SK-N-SH treated with all-trans-retinoic acid at 6 μM for 48 hours (cell line): ENCODE data around the gene ARHGEF40.

ENCODE experiments used
- ATAC-seq: fragments of 200-7000 bp; cut with Tn5 transposase; 3 replicates; pipeline ENCODE4 v1.9.1; 2020; ENCODE audit warnings: mild to moderate bottlenecking, moderate library complexity
- ARNTL ChIP-seq: fragments of 450-650 bp; formaldehyde crosslinking; IDR thresholded peaks from 2 replicates; pipeline ENCODE4 v1.5.0; 2020; ENCODE audit warnings: low read depth, mild to moderate bottlenecking, moderate library complexity, borderline replicate concordance
- BACH2 ChIP-seq: fragments of 250-450 bp; sonication (Bioruptor Pico); IDR thresholded peaks from 2 replicates; pipeline ENCODE4 v1.9.0; 2021; ENCODE audit warnings: mild to moderate bottlenecking, borderline replicate concordance
- CSDC2 ChIP-seq: fragments of 250-450 bp; sonication (Bioruptor Pico); IDR thresholded peaks from 2 replicates; pipeline ENCODE4 v1.5.0; 2020; ENCODE audit warnings: mild to moderate bottlenecking, moderate library complexity
- ESRRG ChIP-seq: fragments of 250-450 bp; sonication (Bioruptor Pico); IDR thresholded peaks from 2 replicates; pipeline ENCODE4 v1.6.1; 2021; ENCODE audit warnings: mild to moderate bottlenecking
- GLIS3 ChIP-seq: fragments of 250-450 bp; sonication (Bioruptor Pico); IDR thresholded peaks from 2 replicates; pipeline ENCODE4 v1.5.0; 2020; ENCODE audit warnings: mild to moderate bottlenecking, moderate library complexity
- ISL1 ChIP-seq: fragments of 250-450 bp; sonication (Bioruptor Pico); IDR thresholded peaks from 2 replicates; pipeline ENCODE4 v2.1.2; 2022; ENCODE audit warnings: mild to moderate bottlenecking, moderate library complexity
- OSR1 ChIP-seq: fragments of 250-450 bp; sonication (Bioruptor Pico); IDR thresholded peaks from 2 replicates; pipeline ENCODE4 v1.8.0; 2022; ENCODE audit warnings: moderate library complexity, mild to moderate bottlenecking, inconsistent platforms
- PPARA ChIP-seq: fragments of 250-450 bp; sonication (Bioruptor Pico); IDR thresholded peaks from 2 replicates; pipeline ENCODE4 v1.5.0; 2020; ENCODE audit warnings: mild to moderate bottlenecking, borderline replicate concordance
- RARB ChIP-seq: fragments of 250-450 bp; sonication (Bioruptor Pico); IDR thresholded peaks from 2 replicates; pipeline ENCODE4 v1.8.0; 2021; ENCODE audit warnings: mild to moderate bottlenecking, moderate library complexity
- SNAI2 ChIP-seq: fragments of 250-450 bp; sonication (Bioruptor Pico); IDR thresholded peaks from 2 replicates; pipeline ENCODE4 v1.5.0; 2020; ENCODE audit warnings: mild to moderate bottlenecking, moderate library complexity
- TCF4 ChIP-seq: fragments of 250-450 bp; sonication (Bioruptor Pico); IDR thresholded peaks from 2 replicates; pipeline ENCODE4 v1.8.0; 2021; ENCODE audit warnings: mild to moderate bottlenecking, moderate library complexity, borderline replicate concordance
- TOX ChIP-seq: fragments of 250-450 bp; sonication (Bioruptor Pico); IDR thresholded peaks from 2 replicates; pipeline ENCODE4 v1.8.0; 2021; ENCODE audit warnings: mild to moderate bottlenecking, moderate library complexity, borderline replicate concordance
- ZC3H10 ChIP-seq: fragments of 250-450 bp; sonication (Bioruptor Pico); IDR thresholded peaks from 2 replicates; pipeline ENCODE4 v1.5.1; 2021; ENCODE audit warnings: mild to moderate bottlenecking, moderate library complexity
- ZFP3 ChIP-seq: fragments of 250-450 bp; sonication (Bioruptor Pico); IDR thresholded peaks from 2 replicates; pipeline ENCODE4 v1.5.0; 2020; ENCODE audit warnings: mild to moderate bottlenecking, moderate library complexity
- ZFP30 ChIP-seq: fragments of 450-650 bp; formaldehyde crosslinking; IDR thresholded peaks from 2 replicates; pipeline ENCODE4 v1.5.0; 2022; ENCODE audit warnings: mild to moderate bottlenecking, moderate library complexity
- ZNF565 ChIP-seq: fragments of 450-650 bp; formaldehyde crosslinking; conservative IDR thresholded peaks from 2 replicates; pipeline ENCODE4 v1.5.0; 2020; ENCODE audit warnings: low read depth, mild to moderate bottlenecking, moderate library complexity
- ZNF70 ChIP-seq: fragments of 450-650 bp; formaldehyde crosslinking; IDR thresholded peaks from 2 replicates; pipeline ENCODE4 v1.5.0; 2020; ENCODE audit warnings: mild to moderate bottlenecking, moderate library complexity
- ZNF8 ChIP-seq: fragments of 450-650 bp; formaldehyde crosslinking; IDR thresholded peaks from 2 replicates; pipeline ENCODE4 v1.5.0; 2020; ENCODE audit warnings: mild to moderate bottlenecking, moderate library complexity
- TF ChIP-seq, protein P1 (sequence below): fragments of 250-450 bp; sonication (Bioruptor Pico); IDR thresholded peaks from 2 replicates; pipeline ENCODE4 v1.5.1; 2021; ENCODE audit warnings: mild to moderate bottlenecking, moderate library complexity
- TF ChIP-seq, protein P2 (sequence below): fragments of 250-450 bp; sonication (Bioruptor Pico); IDR thresholded peaks from 2 replicates; pipeline ENCODE4 v1.8.0; 2020; ENCODE audit warnings: mild to moderate bottlenecking, moderate library complexity, borderline replicate concordance
- TF ChIP-seq, protein P3 (sequence below): fragments of 250-450 bp; sonication (Bioruptor Pico); IDR thresholded peaks from 2 replicates; pipeline ENCODE4 v1.8.0; 2021; ENCODE audit warnings: low read depth, mild to moderate bottlenecking, moderate library complexity, borderline replicate concordance
- TF ChIP-seq, protein P4 (sequence below): fragments of 250-450 bp; sonication (Bioruptor Pico); IDR thresholded peaks from 2 replicates; pipeline ENCODE4 v1.5.1; 2020; ENCODE audit warnings: low read depth, mild to moderate bottlenecking, moderate library complexity

Gene ARHGEF40

DNA sequence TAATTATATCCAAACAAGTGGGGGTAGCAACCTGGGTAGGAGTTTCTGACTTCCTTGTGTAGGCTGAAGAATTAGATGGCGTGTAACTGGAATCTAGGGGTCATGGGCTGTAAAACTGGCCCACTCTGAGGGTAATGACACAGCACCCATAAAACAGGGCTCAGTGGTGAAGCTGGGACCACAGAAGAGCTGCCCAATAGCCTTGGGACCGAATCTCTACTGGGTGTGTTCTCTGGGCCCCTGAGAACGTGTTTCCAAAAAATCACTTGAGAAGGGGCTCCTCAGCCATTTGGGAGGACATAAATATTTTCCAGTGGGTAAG is 8.8 kb upstream of the ARHGEF40 start:
- ATAC-seq = no peak
- TF ChIP-seq ZNF8 (CRISPR knock-in tag) (no peak), ZNF70 (CRISPR knock-in tag) (no peak), CSDC2 (CRISPR knock-in tag) (no peak), SNAI2 (CRISPR knock-in tag) (no peak)
- TF ChIP-seq, protein P1, sequence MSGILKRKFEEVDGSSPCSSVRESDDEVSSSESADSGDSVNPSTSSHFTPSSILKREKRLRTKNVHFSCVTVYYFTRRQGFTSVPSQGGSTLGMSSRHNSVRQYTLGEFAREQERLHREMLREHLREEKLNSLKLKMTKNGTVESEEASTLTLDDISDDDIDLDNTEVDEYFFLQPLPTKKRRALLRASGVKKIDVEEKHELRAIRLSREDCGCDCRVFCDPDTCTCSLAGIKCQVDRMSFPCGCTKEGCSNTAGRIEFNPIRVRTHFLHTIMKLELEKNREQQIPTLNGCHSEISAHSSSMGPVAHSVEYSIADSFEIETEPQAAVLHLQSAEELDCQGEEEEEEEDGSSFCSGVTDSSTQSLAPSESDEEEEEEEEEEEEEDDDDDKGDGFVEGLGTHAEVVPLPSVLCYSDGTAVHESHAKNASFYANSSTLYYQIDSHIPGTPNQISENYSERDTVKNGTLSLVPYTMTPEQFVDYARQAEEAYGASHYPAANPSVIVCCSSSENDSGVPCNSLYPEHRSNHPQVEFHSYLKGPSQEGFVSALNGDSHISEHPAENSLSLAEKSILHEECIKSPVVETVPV (CRISPR knock-in tag) = no peak

DNA sequence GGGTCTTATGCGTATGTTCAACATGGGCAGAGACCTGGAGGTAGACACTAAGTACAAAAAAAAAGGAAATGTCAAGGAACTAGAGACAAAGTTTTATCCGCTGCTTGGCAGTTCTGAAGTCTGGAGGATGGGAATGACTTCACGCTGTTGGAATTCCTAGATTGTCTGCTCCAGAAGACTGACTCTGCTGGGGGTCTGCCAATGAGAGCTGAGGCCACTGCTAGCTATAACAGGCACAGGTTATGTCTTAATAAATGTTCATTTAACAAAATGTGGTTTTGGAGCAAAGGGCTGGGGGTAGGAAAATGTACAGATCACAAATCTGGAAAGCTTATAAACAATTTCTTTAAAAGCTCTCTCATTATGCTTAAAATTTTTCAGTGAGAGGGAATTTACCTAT is 6.6 kb upstream of the ARHGEF40 start:
- no peak for TF ChIP-seq GLIS3 (CRISPR knock-in tag)
- peak; percentile 83 for ATAC-seq

DNA sequence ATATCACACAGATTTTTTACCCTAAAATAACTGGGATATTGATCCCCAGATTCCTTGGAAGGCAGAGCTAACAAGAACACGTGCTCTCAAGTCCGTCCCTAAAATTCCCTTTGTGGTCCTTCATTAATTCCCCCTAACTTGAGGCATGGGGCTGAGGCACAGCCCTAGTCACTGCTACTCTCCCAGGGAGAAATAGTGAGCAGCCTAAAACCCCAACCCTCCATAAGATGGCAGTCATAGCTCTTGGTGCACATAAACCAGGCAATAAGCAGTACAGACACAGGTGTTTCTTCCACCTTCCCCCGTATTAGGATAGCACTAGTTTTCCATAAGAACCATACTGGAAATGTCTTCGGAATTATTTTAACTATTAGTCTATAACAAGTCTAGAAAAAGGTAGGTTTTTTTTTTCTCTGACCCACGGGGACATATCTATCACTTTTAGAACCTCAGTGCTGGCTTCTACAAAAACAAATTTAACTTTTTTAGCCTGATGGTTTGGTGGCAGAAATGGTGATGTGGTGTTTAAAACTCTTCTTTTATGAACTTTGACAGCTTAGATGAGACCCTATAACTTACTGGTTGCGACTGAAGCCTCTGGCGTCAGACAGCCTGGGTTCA is 3.1 kb upstream of the ARHGEF40 start:
- TF ChIP-seq, protein P2, sequence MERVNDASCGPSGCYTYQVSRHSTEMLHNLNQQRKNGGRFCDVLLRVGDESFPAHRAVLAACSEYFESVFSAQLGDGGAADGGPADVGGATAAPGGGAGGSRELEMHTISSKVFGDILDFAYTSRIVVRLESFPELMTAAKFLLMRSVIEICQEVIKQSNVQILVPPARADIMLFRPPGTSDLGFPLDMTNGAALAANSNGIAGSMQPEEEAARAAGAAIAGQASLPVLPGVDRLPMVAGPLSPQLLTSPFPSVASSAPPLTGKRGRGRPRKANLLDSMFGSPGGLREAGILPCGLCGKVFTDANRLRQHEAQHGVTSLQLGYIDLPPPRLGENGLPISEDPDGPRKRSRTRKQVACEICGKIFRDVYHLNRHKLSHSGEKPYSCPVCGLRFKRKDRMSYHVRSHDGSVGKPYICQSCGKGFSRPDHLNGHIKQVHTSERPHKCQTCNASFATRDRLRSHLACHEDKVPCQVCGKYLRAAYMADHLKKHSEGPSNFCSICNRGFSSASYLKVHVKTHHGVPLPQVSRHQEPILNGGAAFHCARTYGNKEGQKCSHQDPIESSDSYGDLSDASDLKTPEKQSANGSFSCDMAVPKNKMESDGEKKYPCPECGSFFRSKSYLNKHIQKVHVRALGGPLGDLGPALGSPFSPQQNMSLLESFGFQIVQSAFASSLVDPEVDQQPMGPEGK (CRISPR knock-in tag) = no peak
- no peak for TF ChIP-seq TCF4
- TF ChIP-seq TOX = no peak
- TF ChIP-seq, protein P3, sequence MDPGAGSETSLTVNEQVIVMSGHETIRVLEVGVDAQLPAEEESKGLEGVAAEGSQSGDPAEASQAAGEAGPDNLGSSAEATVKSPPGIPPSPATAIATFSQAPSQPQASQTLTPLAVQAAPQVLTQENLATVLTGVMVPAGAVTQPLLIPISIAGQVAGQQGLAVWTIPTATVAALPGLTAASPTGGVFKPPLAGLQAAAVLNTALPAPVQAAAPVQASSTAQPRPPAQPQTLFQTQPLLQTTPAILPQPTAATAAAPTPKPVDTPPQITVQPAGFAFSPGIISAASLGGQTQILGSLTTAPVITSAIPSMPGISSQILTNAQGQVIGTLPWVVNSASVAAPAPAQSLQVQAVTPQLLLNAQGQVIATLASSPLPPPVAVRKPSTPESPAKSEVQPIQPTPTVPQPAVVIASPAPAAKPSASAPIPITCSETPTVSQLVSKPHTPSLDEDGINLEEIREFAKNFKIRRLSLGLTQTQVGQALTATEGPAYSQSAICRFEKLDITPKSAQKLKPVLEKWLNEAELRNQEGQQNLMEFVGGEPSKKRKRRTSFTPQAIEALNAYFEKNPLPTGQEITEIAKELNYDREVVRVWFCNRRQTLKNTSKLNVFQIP (CRISPR knock-in tag) = no peak
- TF ChIP-seq OSR1 = no peak
- no peak for TF ChIP-seq GLIS3 (CRISPR knock-in tag)
- no peak for TF ChIP-seq PPARA
- TF ChIP-seq ZNF8 (CRISPR knock-in tag) = no peak
- TF ChIP-seq ESRRG (CRISPR knock-in tag) = no peak
- no peak for TF ChIP-seq ZFP30 (CRISPR knock-in tag)
- no peak for TF ChIP-seq ZNF70 (CRISPR knock-in tag)
- TF ChIP-seq RARB (CRISPR knock-in tag) = no peak
- TF ChIP-seq ISL1 (CRISPR knock-in tag) = no peak
- no peak for TF ChIP-seq ZNF565 (CRISPR knock-in tag)
- TF ChIP-seq SNAI2 (CRISPR knock-in tag) = no peak
- TF ChIP-seq, protein P1 (CRISPR knock-in tag) = no peak
- TF ChIP-seq, protein P4, sequence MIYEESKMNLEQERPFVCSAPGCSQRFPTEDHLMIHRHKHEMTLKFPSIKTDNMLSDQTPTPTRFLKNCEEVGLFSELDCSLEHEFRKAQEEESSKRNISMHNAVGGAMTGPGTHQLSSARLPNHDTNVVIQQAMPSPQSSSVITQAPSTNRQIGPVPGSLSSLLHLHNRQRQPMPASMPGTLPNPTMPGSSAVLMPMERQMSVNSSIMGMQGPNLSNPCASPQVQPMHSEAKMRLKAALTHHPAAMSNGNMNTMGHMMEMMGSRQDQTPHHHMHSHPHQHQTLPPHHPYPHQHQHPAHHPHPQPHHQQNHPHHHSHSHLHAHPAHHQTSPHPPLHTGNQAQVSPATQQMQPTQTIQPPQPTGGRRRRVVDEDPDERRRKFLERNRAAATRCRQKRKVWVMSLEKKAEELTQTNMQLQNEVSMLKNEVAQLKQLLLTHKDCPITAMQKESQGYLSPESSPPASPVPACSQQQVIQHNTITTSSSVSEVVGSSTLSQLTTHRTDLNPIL = no peak
- no peak for TF ChIP-seq ZC3H10 (CRISPR knock-in tag)
- TF ChIP-seq ARNTL (CRISPR knock-in tag) = no peak
- TF ChIP-seq ZFP3 (CRISPR knock-in tag) = no peak

DNA sequence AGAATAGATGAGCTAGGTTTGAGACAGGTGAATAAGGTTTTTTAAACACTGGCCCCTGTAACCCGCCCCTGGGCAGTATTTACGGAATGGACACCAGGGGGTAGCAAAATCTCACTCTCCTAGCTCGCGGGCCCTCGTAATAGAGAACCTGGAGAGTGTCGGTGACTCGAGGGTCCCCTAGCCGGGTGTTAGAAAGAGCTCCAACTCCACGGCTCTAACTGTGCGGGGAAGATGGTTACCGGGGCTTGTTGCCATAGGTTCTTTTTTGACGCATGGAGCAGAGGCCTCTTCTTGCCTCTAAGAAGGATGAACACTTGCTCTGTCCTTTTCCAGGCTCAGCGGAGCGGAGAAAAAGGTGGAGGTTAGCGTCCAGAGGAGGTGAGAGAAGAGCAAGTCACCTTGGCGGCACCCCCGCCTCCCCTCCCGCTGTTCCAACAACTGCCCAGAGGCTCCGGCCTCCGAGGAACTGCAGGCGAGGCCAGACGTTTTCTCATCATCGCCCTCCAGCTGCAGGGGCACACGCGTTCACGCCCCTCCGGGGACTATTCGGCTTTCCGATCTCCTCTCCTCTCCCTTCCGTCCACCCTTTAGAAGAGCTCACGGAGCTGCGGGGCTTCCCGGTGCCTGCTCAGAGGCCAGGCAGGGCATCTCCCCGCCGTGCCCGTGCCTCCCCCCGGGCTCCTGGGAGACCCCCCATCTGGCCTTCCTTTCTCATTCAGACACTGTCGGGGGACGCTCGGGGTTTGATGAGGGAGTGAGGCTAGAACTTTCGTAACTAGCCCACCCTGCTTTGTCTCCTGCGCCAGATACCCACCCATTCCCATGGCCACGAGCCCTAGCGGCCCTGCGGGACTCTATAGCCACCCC is 1.4 kb upstream of the ARHGEF40 start:
- ATAC-seq = peak; percentile 26
- TF ChIP-seq ISL1 (CRISPR knock-in tag) (no peak), ZNF70 (CRISPR knock-in tag) (no peak), PPARA (no peak), ARNTL (CRISPR knock-in tag) (no peak), SNAI2 (CRISPR knock-in tag) (no peak), ZFP3 (CRISPR knock-in tag) (no peak), BACH2 (no peak), ZNF565 (CRISPR knock-in tag) (no peak), RARB (CRISPR knock-in tag) (no peak)
- TF ChIP-seq, protein P4 = no peak
- TF ChIP-seq, protein P3 (CRISPR knock-in tag) = no peak
- TF ChIP-seq, protein P1 (CRISPR knock-in tag) = no peak

More for the DNA sequence above, 3.1 kb upstream of the ARHGEF40 start:
- ATAC-seq = no peak
